H7 (cell line): ENCODE results near the gene TSPOAP1. TPM values are rescaled to one million over a fixed set of nuclear protein-coding genes. Genes with fewer than 3 reads are reported as not detected.

Experiments
- DNase-seq: peaks from one replicate; pipeline ENCODE4 v3.0.0; 2012
- H3K27me3 ChIP-seq: 2 replicates; pipeline ENCODE4 v1.6.0; 2011; ENCODE audit warnings: mild to moderate bottlenecking, low read length; ENCODE audit not compliant: control insufficient read depth, insufficient read depth
- H3K36me3 ChIP-seq: replicated peaks from 2 replicates; pipeline ENCODE4 v1.5.1; 2011; ENCODE audit warnings: low read length; ENCODE audit not compliant: control insufficient read depth, insufficient read depth
- H3K4me3 ChIP-seq: 2 replicates; pipeline ENCODE4 v1.5.1; 2011; ENCODE audit warnings: low read depth, mild to moderate bottlenecking, control low read depth, low read length, moderate library complexity; ENCODE audit not compliant: insufficient read depth
- total RNA-seq: library from RNA; depleted of rRNA; stranded (reverse); fragments of >200 nt; shearing (Covaris generic); gene quantifications from 2 replicates; pipeline ENCODE4 v1.2.3, GENCODE V29; 2014

TSPOAP1 gene
- total RNA-seq, 1 experiment from 2014 or later = 4.2 TPM

DNA sequence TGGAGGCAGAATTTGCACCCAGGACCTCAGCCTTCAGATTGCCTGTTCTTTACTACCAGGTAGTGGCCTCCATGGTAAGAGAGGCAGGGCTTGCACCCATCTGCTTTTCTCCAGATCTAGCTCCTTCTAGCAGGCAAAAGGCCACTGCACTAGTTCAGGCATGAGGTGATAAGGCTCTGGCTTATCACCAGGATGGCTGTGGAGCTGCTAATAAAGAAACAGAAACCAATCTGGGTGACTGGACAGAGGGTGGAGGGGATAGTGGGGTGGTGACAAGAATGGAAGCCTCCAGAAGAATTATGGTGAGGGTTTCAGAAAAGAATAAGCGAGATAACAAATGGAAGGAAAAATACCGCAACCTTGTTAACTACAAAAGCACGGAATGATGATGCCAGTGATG is 38.9 kb upstream of the TSPOAP1 start:
- H3K36me3 ChIP-seq = no peaks in the 10 kb centered on the region
- H3K27me3 ChIP-seq = no peaks in the 10 kb centered on the region
- H3K4me3 ChIP-seq = no peak overlapping the region
- DNase-seq = no peak

DNA sequence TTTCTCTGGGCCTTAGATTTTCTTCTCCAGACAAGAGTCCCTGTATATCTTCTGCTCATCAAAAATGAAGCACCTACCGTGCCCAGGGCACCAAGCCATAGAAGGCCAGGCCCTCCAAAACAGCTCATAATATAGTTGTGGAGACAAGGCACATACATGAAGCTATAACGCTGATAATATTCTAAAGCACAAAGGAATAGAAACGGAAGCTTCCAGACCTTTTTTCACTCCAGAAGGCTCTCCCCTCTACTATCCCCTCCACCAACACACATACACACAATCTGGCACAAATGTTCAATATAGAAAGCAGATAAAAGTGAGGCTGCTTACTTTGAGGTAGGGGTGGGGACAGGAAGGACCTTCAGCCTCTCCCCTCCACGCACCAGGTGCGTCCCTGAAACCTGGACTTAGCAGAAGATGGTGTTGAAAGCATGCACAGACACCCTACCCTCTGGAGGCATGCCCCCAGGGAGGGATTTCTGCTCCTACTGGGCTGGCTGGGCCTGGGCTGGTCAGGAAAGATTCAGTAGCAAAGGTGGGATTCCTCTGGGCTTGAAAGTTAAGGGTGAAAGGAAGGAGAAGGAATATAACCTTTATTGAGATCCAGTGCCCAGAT is 37.5 kb upstream of the TSPOAP1 start:
- Histone ChIP-seq H3K4me3 (no peak overlapping the region), H3K36me3 (no peaks in the 10 kb centered on the region), H3K27me3 (no peaks in the 10 kb centered on the region)
- no peak for DNase-seq

DNA sequence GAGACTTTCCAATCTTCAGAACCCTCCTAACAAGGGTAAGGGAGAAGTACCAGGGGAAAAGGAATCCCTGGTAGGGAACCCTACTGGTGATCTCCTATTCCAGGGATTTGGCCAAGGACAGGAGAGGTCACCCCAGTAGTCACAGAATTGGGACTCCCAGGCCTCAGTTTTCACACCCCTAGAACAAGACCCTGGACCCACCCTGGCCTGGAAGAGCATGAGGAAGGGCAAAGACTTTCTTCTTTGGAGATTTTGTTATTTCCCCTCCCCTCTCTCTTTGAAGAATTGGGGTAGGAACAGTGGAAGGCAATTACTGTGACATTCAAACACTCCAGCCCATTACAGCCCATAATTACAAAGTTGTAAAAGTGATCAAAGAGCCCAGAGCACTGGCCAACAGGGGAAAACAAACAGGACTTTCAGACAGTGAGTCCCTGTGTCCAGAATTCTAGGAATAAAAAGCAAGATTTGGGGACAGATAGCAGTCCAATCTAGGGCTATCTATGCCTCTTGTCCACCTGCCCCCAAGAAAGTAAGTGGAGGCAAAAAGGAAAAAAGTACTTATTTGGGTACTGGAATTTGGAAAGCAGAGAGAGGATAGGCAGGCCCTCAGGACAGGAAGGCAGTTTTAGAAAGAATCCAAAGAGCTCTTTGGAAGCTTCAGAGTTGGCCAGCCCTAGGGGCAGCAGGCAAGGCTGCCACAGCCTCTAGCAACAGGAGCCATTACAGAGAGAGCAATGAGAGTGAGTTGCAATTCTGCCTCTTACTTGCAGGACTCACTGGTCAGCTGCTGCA is 36.8 kb upstream of the TSPOAP1 start:
- Histone ChIP-seq H3K4me3 (no peak overlapping the region), H3K27me3 (no peaks in the 10 kb centered on the region), H3K36me3 (no peaks in the 10 kb centered on the region)
- DNase-seq = no peak

DNA sequence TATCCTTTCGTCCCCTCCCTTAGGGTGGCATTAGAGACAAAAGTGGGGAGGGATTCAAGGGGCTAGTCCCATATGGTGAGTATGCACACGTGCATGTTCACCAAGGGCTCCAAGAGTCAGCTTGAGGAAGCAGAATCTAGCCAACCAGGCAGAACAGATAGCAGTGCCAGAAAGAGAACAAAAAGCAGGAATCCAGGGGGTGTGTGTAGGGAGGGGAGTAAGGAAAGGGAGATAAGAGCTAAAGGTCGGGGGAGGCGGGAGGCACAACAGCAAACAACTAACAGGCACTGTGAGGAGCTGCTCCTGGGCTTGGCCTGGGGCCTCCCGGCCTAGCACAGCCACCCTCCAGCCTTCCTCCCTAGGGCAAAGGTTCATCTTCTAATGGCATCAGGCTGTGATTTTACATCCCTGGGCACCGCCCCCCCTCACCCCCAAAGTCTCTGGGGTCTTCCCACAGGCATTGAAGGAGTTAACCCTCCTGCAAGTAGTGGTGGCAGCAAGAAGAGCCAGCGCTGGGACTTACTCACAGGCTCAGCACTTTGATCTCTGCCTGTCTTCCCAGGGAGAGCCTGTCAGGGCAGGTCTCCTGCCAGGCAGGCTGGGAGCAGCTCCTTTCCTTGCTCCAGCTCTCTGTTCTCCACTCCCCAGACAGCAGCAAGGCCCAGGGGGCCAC is 35.8 kb upstream of the TSPOAP1 start:
- DNase-seq = peak; percentile 44
- H3K27me3 ChIP-seq = no peaks in the 10 kb centered on the region
- no peak overlapping the region for H3K4me3 ChIP-seq
- no peaks in the 10 kb centered on the region for H3K36me3 ChIP-seq

DNA sequence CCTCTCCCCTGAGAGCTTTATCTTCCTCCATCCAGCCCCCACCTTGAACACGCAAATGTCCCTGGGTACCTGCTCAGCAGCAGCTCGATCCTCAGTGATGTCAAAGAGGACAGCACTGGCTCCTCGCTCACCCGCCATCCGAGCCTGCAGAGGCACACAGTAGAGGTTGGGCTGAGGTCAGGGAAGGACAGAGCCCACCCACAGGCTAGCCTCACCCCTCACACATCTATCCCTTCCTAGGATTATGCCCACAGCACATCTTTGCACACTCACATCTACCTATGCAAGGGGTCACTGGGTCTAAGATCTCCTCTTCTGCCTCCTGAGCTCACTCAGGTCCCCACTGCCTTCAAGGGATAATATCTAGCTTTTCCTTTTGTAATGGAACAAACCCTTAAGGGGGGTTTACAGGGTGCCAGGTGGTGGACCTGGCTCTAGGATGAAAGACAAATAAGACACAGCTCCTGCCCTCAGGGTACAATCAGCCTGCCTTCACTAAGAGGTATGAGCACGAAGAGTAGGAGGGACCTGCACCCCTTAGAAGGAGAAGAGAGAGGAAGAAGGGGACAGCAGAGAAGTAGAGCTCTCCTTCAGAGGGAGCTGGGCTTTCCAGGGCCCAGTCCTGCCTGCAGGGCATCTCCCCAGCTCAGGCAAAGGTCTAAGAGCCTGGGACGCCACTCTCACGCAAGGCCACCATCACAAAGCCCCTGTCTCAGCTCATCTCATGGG is 35.0 kb upstream of the TSPOAP1 start:
- Histone ChIP-seq H3K27me3 (no peaks in the 10 kb centered on the region), H3K36me3 (no peaks in the 10 kb centered on the region), H3K4me3 (no peak overlapping the region)
- no peak for DNase-seq

DNA sequence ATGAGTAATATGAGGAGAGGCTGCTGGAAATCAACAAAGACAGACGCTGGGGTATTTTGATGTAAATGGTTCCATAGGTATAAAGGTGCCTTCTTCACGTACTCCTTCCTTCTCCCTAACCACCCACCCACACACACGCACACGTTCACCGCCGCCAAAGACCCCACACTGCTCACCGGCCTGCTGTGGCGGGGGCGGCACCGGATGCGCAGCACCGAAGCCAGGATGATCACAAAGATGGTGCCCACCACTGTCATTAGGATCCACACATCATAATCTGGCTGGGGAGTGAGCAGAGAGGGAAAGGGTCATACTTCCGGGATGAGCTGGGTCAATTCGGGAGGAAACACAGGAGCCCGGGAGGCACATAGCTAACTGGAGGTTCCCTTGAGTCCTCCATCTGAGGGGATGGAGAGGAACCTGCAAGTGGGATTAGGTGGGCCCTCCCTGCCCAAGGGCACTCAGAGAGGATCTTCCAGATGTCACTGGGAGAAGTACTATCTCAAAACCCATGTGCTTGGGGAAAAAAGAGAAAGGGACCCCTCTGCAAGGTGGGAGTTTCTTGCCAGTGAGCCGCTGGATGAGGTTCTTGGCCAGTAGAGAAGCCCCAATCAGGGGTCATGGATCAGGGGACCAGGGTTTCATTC is 33.9 kb upstream of the TSPOAP1 start:
- no peak overlapping the region for H3K4me3 ChIP-seq
- DNase-seq = no peak
- no peaks in the 10 kb centered on the region for H3K27me3 ChIP-seq

DNA sequence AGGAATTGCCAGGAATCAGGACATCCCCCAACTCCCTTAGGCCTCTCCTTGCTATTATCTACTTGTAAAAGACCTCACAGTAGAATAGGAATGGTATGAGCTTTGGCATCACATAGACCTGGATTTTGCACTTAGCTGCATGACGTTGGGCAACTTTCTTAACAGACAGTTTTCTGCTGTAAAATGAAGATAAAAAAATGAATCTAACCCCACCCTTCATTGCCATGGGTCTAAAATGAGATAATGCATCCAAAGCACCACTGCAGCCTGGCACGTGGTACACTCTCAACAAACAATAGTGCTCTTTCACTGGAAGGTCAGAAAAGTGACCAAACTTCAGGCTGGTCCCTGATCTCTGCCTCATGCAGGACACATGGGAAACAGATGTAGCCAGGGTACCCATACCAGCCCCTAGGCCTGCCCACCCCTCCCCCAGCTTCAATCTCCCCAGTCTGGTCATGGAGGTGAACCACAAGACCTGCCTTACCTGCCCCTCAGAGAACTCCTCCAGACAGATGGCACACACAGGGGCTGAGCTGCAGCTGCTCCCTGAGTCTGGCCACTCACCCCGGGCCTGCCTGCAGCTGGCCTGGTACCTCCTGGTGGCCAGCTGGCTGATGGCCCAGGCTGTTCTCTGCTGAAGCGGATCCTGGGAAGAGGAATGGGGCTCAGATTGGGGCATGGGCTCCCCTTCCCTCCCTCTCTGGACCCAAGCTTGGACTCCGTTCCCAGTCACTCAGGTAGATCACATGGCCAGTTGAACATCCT is 31.9 kb upstream of the TSPOAP1 start:
- no peaks in the 10 kb centered on the region for H3K27me3 ChIP-seq
- DNase-seq = no peak
- H3K4me3 ChIP-seq = no peak overlapping the region
- H3K36me3 ChIP-seq = no peaks in the 10 kb centered on the region

More for the DNA sequence above, 33.9 kb upstream of the TSPOAP1 start:
- H3K36me3 ChIP-seq = no peaks in the 10 kb centered on the region

DNA sequence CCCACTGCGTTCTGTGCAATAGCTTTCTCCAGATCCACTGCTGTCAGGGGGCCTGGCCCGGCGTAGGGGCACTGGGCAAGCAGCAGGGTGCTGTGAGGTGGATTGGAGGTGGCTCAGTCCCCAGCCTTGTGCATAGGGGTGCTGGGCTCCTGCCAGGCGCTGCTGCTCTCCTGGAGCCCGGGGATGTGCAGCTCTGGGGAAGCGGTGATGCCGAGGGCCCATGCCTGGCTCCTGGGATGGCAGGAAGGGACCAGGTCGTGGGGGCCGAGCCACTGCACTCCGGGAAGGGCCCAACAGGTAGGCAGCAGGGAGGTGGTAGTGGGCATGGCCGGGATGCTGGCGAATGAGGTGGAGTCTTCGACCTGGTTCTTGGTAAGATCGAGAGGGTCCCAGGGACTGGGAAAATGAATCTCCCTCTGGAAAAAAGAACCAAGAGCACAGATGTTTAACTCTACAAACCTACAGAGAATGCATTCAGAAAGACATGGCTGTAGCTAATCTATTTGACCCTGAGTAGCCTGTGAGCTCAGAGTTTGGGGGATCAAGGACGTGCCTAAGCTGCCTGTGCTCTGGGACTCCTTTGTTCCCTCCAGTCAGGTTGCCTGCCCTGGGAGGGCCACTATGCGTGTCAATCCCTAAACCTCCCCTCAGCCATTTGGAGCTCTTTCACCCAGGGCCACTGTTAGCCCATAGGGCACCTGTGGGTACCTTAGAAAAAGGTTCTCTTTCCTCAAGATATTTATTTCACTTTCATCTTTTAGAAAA is 30.0 kb upstream of the TSPOAP1 start:
- H3K27me3 ChIP-seq = no peaks in the 10 kb centered on the region
- H3K4me3 ChIP-seq = no peak overlapping the region
- no peaks in the 10 kb centered on the region for H3K36me3 ChIP-seq
- DNase-seq = peak; percentile 64

DNA sequence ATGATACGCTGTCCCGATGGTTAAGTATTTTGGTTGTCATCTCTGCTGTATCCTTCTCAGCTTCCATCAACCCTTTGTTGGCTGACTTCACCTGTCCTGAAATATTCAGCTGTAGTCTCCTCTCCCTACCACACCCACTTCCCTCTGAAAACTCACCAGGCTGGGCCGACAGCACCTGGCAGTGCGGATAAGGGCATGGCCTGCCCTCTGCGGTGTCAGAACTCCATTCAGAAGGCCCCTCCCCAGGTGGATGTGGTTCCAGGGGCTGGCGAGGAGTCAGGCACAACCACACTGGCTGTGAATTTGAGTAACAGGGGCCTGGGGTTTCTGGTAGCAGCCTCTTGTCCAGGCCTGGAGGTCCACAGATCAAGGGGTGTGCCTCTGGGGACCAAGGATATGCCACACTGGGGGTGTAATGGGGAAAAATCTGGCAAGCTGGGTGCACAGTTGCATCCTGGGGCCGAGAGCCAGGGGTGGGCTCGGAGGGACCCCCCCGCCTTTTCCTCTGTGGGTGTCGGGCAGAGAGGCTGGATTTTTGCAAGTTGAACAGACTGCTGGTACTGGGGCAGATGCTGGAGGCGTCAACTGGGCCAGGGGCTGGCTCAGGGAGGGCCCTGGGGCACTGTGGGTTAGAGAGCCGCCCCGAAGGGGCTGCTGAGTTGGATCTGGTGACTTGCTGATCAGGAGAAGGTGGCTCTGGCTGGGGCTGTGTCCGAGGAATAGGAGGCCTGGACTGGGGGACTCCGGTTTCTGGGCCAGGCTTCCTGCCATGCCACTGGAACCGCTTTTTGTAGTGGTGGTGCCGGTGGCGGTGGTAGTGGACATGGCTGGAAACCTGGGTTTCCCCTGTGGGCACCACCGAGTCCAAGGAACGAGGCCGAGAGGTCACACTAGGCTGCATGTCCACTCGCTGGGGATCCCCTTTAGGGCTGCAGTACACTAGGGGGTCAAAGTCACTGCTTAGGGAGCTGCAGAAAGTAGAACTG is 29.0 kb upstream of the TSPOAP1 start:
- Histone ChIP-seq H3K4me3 (no peak overlapping the region), H3K27me3 (no peaks in the 10 kb centered on the region)
- DNase-seq = no peak

DNA sequence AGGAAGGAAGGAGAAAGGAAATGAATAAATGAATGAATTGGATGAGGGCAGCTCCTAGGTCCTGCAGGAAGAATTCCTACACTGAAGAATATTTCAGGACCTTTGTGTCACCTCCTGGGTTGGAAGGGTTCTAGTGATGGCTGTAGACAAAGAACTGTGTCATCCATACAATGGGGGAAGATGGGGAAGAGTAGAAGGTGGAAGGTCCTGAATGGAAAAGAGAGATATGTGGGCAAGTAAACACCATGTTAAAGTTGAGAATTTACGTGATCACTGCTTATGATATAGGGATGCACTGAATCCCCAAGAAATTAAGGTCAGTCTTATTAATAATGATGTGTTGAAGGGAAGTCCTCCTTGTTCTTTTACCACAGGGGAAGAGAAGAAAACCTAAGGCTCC is 27.6 kb upstream of the TSPOAP1 start:
- no peaks in the 10 kb centered on the region for H3K27me3 ChIP-seq
- no peak for DNase-seq
- H3K4me3 ChIP-seq = no peak overlapping the region
- H3K36me3 ChIP-seq = no peaks in the 10 kb centered on the region

More for the DNA sequence above, 29.0 kb upstream of the TSPOAP1 start:
- H3K36me3 ChIP-seq = no peaks in the 10 kb centered on the region

DNA sequence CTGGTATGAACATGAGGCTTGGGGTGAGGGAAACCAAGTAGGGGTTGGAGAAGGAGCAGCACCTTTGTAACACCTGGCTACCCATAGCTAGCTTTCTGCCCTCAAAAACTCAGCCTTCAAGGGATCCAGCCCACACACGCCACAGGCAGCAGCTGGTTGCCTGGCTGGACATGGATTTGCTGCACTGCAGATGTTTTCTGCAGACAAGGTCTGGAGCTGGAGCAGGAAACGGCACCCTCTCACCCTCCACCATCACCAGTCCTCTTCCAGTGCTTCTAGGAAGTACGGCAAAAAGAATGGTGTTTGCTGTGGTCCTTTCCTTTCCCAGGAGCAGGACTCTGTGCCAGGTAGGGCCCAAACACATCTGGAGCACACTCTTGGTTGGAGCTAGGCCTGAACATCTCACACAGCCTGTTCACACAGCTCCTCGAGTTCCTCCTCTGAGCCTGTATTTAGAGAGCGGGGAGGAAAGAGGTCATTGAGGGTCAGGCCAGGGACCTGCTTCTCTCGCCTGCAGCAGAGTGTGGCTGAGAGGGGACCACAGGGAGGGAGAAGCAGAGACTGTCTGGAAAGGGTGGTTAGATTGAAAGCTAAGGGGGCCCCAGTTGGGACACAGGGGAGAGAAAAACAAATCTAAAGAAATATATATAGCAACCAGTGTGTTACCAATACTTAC is 26.1 kb upstream of the TSPOAP1 start:
- Histone ChIP-seq H3K27me3 (no peaks in the 10 kb centered on the region), H3K4me3 (no peak overlapping the region), H3K36me3 (peaks cover 1% of the 10 kb centered on the region; the same call in 1 of the 2 replicates)
- no peak for DNase-seq

DNA sequence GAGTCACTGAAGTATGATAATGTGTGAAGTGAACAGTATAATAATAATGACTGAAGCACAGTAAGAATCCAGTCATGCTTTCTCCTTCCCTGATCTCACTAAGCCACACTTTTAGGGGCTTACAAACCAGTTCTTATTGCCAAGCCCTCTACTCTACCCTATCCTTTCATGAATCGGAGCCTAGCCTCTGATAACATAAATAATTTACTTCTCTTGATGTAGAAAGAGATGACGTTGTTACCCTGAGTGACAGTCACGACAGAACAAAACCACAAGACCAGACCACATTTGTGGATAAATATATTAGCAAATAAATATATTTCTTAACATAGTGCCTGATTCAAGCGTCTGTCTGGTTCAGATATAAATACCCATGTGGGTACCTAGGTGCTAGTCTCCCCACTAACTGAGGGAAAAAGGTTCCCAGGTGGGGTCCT is 24.8 kb upstream of the TSPOAP1 start:
- peaks cover 10% of the 10 kb centered on the region for H3K36me3 ChIP-seq
- H3K27me3 ChIP-seq = no peaks in the 10 kb centered on the region
- no peak overlapping the region for H3K4me3 ChIP-seq
- no peak for DNase-seq
